H9 (cell line): ENCODE results near the gene AEN. TPM values are rescaled to one million over a fixed set of nuclear protein-coding genes. Genes with fewer than 3 reads are reported as not detected.

Experiments used
- DNase-seq: peaks from one replicate; pipeline ENCODE4 v3.0.0-alpha.2; 2017
- H2AFZ ChIP-seq: one replicate; pipeline ENCODE4 v1.6.1; 2013; ENCODE audit warnings: mild to moderate bottlenecking, low read length, control low read depth, moderate library complexity
- H2AK5ac ChIP-seq: 2 replicates; pipeline ENCODE4 v1.6.1; 2013; ENCODE audit warnings: low read length, control low read depth, mixed read lengths; ENCODE audit not compliant: insufficient read length
- H2BK120ac ChIP-seq: one replicate; pipeline ENCODE4 v1.6.1; 2013; ENCODE audit warnings: low read depth, mild to moderate bottlenecking, low read length, control low read depth, inconsistent platforms; ENCODE audit not compliant: poor library complexity, severe bottlenecking
- H2BK12ac ChIP-seq: 2 replicates; pipeline ENCODE4 v1.6.1; 2013; ENCODE audit warnings: low read length, control low read depth, mixed read lengths, low read depth; ENCODE audit not compliant: insufficient read length
- H2BK15ac ChIP-seq: 2 replicates; pipeline ENCODE4 v1.6.1; 2013; ENCODE audit warnings: low read depth, low read length, control low read depth
- H2BK20ac ChIP-seq: one replicate; pipeline ENCODE4 v1.6.1; 2013; ENCODE audit warnings: low read depth, mild to moderate bottlenecking, low read length, control low read depth, inconsistent platforms; ENCODE audit not compliant: poor library complexity, severe bottlenecking
- H2BK5ac ChIP-seq: 2 replicates; pipeline ENCODE4 v1.6.1; 2013; ENCODE audit warnings: low read length, control low read depth, mixed read lengths; ENCODE audit not compliant: insufficient read length
- H3K14ac ChIP-seq: 2 replicates; pipeline ENCODE4 v1.6.1; 2013; ENCODE audit warnings: low read length, control low read depth; ENCODE audit not compliant: insufficient read depth
- H3K18ac ChIP-seq: 2 replicates; pipeline ENCODE4 v1.6.1; 2013; ENCODE audit warnings: low read depth, mild to moderate bottlenecking, mixed read lengths, low read length, control low read depth; ENCODE audit not compliant: insufficient read length
- H3K23ac ChIP-seq: 2 replicates; pipeline ENCODE4 v1.6.1; 2013; ENCODE audit warnings: low read length, control low read depth, mixed read lengths, low read depth; ENCODE audit not compliant: insufficient read length
- H3K23me2 ChIP-seq: 2 replicates; pipeline ENCODE4 v1.6.1; 2013; ENCODE audit warnings: low read depth, mild to moderate bottlenecking, mixed read lengths, low read length, control low read depth; ENCODE audit not compliant: insufficient read length, poor library complexity, severe bottlenecking
- H3K27ac ChIP-seq: 2 replicates; pipeline ENCODE4 v1.5.1; 2013; ENCODE audit warnings: low read length, control low read depth, mixed read lengths, low read depth; ENCODE audit not compliant: insufficient read length
- H3K27me3 ChIP-seq: 2 replicates; pipeline ENCODE4 v1.6.1; 2013; ENCODE audit warnings: low read length, control low read depth, inconsistent platforms; ENCODE audit not compliant: insufficient read depth
- H3K4ac ChIP-seq: 2 replicates; pipeline ENCODE4 v1.6.1; 2013; ENCODE audit warnings: low read depth, mild to moderate bottlenecking, control low read depth, inconsistent platforms, low read length, moderate library complexity
- H3K4me1 ChIP-seq: 2 replicates; pipeline ENCODE4 v1.6.1; 2013; ENCODE audit warnings: low read length, control low read depth, inconsistent platforms; ENCODE audit not compliant: insufficient read depth
- H3K4me2 ChIP-seq: 2 replicates; pipeline ENCODE4 v1.6.1; 2013; ENCODE audit warnings: low read length, control low read depth, mixed read lengths; ENCODE audit not compliant: insufficient read length, insufficient read depth
- H3K56ac ChIP-seq: 2 replicates; pipeline ENCODE4 v1.6.1; 2013; ENCODE audit warnings: low read depth, mild to moderate bottlenecking, mixed read lengths, low read length, control low read depth; ENCODE audit not compliant: insufficient read length
- H3K79me1 ChIP-seq: 2 replicates; pipeline ENCODE4 v1.6.1; 2013; ENCODE audit warnings: low read depth, mild to moderate bottlenecking, moderate library complexity, low read length, control low read depth, inconsistent platforms; ENCODE audit not compliant: insufficient read depth, poor library complexity, severe bottlenecking
- H3K79me2 ChIP-seq: 2 replicates; pipeline ENCODE4 v1.6.1; 2013; ENCODE audit warnings: low read length, control low read depth, inconsistent platforms; ENCODE audit not compliant: insufficient read depth
- H3K9ac ChIP-seq: 2 replicates; pipeline ENCODE4 v1.6.1; 2013; ENCODE audit warnings: low read length, control low read depth, mixed read lengths; ENCODE audit not compliant: insufficient read length; ENCODE audit errors: extremely low read depth
- H3K9me3 ChIP-seq: one replicate; pipeline ENCODE4 v1.6.1; 2013; ENCODE audit warnings: low read depth, low read length, inconsistent platforms; ENCODE audit not compliant: control insufficient read depth
- H3T11ph ChIP-seq: one replicate; pipeline ENCODE4 v1.6.1; 2013; ENCODE audit warnings: mild to moderate bottlenecking, low read length, control low read depth, inconsistent platforms
- H4K20me1 ChIP-seq: one replicate; pipeline ENCODE4 v1.6.1; 2013; ENCODE audit not compliant: control insufficient read depth, insufficient read length, insufficient read depth
- H4K5ac ChIP-seq: 2 replicates; pipeline ENCODE4 v1.6.1; 2013; ENCODE audit warnings: low read depth, mild to moderate bottlenecking, mixed read lengths, low read length, control low read depth; ENCODE audit not compliant: insufficient read length
- H4K8ac ChIP-seq: replicated peaks from 2 replicates; pipeline ENCODE4 v1.6.1; 2013; ENCODE audit warnings: low read length, control low read depth, mixed read lengths, low read depth; ENCODE audit not compliant: insufficient read length
- H4K91ac ChIP-seq: 2 replicates; pipeline ENCODE4 v1.6.1; 2013; ENCODE audit warnings: low read depth, mild to moderate bottlenecking, moderate library complexity, mixed read lengths, low read length, control low read depth; ENCODE audit not compliant: insufficient read length
- H3K27ac Mint-ChIP-seq, 3 experiments: 2 replicates in 2 of 3; 3 replicates in 1 of 3; pipeline ENCODE4 v1.8.0; 2020 to 2021; ENCODE audit warnings: mixed read lengths in 3 of 3, mild to moderate bottlenecking in 1 of 3, moderate library complexity in 1 of 3
- H3K27me3 Mint-ChIP-seq: 2 replicates; pipeline ENCODE4 v1.8.0; 2021; ENCODE audit warnings: low read depth, mild to moderate bottlenecking, moderate library complexity, mixed read lengths
- H3K36me3 Mint-ChIP-seq, 3 experiments: 2 replicates in 2 of 3; 3 replicates in 1 of 3; pipeline ENCODE4 v1.8.0; 2020 to 2021; ENCODE audit warnings: low read depth in 3 of 3, mixed read lengths in 3 of 3; ENCODE audit not compliant: insufficient read depth in 1 of 3
- H3K4me1 Mint-ChIP-seq, 2 experiments: 2 replicates each; pipeline ENCODE4 v1.8.0; 2020; ENCODE audit warnings: mixed read lengths in 2 of 2
- H3K4me3 Mint-ChIP-seq, 2 experiments: 2 replicates in 1 of 2; 3 replicates in 1 of 2; pipeline ENCODE4 v1.8.0; 2020 to 2021; ENCODE audit warnings: mild to moderate bottlenecking in 2 of 2, mixed read lengths in 2 of 2, moderate library complexity in 1 of 2
- H3K9me3 Mint-ChIP-seq, 2 experiments: 2 replicates in 1 of 2; 3 replicates in 1 of 2; pipeline ENCODE4 v1.8.0; 2020; ENCODE audit warnings: mild to moderate bottlenecking in 2 of 2, mixed read lengths in 2 of 2, moderate library complexity in 1 of 2
- WGBS: extraction: QIAGEN DNeasy Blood & Tissue Kit; methylation state at CpG from one replicate; pipeline ENCODE4 v1.1.7; 2013; ENCODE audit warnings: missing lambda C conversion rate, low lambda C conversion rate, mixed read lengths; ENCODE audit not compliant: insufficient read length; ENCODE audit errors: extremely low coverage; 5-methylcytosine and 5-hydroxymethylcytosine counted together
- total RNA-seq: library from RNA; stranded (reverse); gene quantifications from 2 replicates; pipeline ENCODE4 v1.2.1, GENCODE V29; 2021
- TF ChIP-seq, protein P1 (sequence below): fragments of 200-600 bp; sonication (generic); conservative IDR thresholded peaks from 3 replicates; pipeline ENCODE4 v1.8.0; 2021; ENCODE audit warnings: antibody characterized with exemption, mild to moderate bottlenecking

AEN gene
- total RNA-seq, 1 experiment from 2014 or later, result 132 TPM

DNA sequence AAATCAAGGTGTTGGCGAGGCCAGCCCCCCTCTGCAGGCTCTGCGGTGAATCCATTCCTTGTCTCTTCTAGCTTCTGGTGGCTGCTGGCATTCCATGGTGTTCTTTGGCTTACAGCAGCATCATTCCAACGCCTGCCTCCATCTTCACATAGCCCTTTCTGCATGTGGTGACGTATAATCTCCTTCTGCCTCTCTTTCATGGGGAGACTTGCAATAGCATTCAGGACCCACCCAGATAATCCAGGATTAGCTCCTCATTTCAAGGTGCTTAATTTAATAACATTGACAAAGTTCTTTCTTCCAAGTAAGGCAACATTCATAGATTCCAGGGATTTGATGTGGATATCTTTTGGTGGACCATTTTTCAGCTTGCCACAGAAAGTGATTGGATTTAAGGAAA lies 53.5 kb downstream of the AEN start:
- no peak overlapping the region for H3K9ac ChIP-seq
- H3K23me2 ChIP-seq, result no peaks in the 10 kb centered on the region
- no peaks in the 10 kb centered on the region for H3K27me3 ChIP-seq
- H2BK120ac ChIP-seq, result no peak overlapping the region
- no peak for DNase-seq
- no peaks in the 10 kb centered on the region for H3K79me1 ChIP-seq
- H3K4ac ChIP-seq, result no peak overlapping the region
- H4K20me1 ChIP-seq, result no peaks in the 10 kb centered on the region
- H2AFZ ChIP-seq, result no peak overlapping the region
- no peak overlapping the region for H3T11ph ChIP-seq
- peaks cover 30% of the 10 kb centered on the region for H3K27me3 Mint-ChIP-seq
- no peak overlapping the region for H3K4me3 Mint-ChIP-seq
- no peak overlapping the region for H3K18ac ChIP-seq
- no peak overlapping the region for H2BK5ac ChIP-seq
- H2BK12ac ChIP-seq, result no peak overlapping the region
- no peak overlapping the region for H3K27ac ChIP-seq
- H3K36me3 Mint-ChIP-seq, result no peaks in the 10 kb centered on the region
- no peak overlapping the region for H4K5ac ChIP-seq
- no peak overlapping the region for H3K27ac Mint-ChIP-seq
- no peak overlapping the region for H4K8ac ChIP-seq
- TF ChIP-seq, protein P1, sequence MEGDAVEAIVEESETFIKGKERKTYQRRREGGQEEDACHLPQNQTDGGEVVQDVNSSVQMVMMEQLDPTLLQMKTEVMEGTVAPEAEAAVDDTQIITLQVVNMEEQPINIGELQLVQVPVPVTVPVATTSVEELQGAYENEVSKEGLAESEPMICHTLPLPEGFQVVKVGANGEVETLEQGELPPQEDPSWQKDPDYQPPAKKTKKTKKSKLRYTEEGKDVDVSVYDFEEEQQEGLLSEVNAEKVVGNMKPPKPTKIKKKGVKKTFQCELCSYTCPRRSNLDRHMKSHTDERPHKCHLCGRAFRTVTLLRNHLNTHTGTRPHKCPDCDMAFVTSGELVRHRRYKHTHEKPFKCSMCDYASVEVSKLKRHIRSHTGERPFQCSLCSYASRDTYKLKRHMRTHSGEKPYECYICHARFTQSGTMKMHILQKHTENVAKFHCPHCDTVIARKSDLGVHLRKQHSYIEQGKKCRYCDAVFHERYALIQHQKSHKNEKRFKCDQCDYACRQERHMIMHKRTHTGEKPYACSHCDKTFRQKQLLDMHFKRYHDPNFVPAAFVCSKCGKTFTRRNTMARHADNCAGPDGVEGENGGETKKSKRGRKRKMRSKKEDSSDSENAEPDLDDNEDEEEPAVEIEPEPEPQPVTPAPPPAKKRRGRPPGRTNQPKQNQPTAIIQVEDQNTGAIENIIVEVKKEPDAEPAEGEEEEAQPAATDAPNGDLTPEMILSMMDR, result no peak
- no peak overlapping the region for H2BK20ac ChIP-seq
- no peaks in the 10 kb centered on the region for H3K79me2 ChIP-seq
- no peaks in the 10 kb centered on the region for H3K9me3 ChIP-seq
- no peak overlapping the region for H2AK5ac ChIP-seq
- H3K23ac ChIP-seq, result no peak overlapping the region
- no peak overlapping the region for H3K4me2 ChIP-seq
- WGBS, result no CpG with 5 or more reads among the region's 4 CpGs
- no peaks in the 10 kb centered on the region for H3K4me1 Mint-ChIP-seq
- H3K56ac ChIP-seq, result no peak overlapping the region
- no peak overlapping the region for H2BK15ac ChIP-seq
- no peak overlapping the region for H4K91ac ChIP-seq
- no peaks in the 10 kb centered on the region for H3K9me3 Mint-ChIP-seq
- no peak overlapping the region for H3K14ac ChIP-seq
- H3K4me1 ChIP-seq, result no peaks in the 10 kb centered on the region
